ENCODE measurements around the gene BRF1.

The BRF1 gene

DNA sequence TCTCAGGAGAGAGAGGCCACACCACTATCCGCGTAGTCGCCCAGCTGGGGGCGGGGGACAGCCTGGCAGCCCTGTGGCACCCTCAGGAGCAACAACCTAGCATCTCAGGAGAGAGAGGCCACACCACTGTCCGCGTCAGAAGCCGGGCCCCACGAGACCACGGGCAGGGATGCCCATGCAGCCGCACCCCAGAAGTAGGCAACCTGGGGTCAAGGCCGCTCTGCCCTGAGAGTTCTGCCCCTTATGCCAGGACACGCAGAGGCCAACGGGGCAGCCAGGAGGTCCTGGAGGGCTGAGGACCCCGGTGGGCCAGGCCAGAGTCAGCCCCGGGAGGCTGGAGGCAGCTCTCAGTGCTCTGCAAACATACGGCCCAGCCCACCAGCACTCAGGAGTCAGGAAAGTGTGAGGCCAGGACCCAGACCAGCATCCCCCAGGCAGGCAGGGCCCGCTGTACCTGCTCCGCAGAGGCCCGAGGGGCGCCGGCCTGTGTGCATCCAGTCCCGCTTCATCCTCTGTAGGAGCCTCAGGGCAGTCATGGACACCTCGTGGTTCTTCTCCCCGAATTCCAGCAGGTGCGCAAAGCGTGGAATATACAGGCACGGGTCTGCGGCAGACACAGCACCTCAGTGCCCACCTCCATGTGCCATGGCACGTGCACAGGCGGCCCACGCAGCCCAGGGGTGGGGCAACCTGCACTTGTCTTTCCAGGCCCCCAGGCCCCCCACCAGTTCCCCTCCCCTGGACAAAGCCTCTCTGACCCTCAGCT, 59.8 kb downstream of the BRF1 start:
- no peak for DNase-seq (ENCODE audit: extremely low read depth in 1 of 2, low read depth in 1 of 2)

DNA sequence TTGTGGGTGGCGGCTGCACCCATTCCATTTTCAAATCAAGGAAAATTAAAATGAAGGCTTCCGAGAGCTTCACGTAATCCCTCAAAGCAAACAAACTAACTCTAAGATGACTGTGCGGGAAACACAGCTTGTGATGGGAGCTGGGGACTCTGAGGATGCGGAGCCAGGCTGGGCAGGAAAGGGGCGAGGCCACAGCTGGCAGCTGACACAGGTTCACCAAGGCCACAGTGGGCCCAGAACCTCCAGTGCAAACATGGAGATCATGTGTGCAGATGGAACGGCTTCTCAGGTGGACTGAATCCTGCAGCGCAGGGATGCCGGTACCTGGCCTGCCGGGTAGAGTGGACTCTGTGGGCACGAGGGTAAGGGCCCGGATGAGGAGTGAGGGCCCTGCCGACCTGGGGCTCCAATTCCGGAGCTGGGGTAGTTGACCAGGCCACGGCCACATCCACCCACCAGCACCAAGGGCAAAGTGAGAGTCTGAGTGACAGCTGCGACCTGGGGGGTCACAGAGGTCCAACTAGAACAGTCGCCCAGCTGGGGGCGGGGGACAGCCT, 71.6 kb downstream of the BRF1 start:
- no peak for DNase-seq (ENCODE audit: extremely low read depth in 1 of 2, low read depth in 1 of 2)

DNA sequence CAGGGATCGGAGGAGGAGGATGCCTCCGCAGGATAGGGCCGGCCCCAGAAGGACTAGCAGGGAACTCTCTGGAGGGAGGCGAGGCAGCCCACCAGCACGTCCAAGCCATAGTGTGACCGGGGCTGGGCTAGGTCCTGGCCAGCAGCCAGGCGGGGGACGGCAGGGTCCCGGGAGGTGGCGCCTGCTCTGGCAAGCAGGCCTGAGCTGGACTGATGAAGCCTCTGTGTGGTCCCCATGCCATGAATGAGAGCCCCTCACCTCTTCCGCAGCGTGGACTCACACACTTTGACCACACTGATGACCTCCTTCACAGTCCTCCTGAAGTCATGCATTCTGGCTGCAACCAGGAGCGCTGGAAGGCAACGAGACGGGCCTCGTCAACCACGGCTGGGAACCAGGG, 72.2 kb downstream of the BRF1 start:
- no peak for DNase-seq (ENCODE audit: extremely low read depth in 1 of 2, low read depth in 1 of 2)

DNA sequence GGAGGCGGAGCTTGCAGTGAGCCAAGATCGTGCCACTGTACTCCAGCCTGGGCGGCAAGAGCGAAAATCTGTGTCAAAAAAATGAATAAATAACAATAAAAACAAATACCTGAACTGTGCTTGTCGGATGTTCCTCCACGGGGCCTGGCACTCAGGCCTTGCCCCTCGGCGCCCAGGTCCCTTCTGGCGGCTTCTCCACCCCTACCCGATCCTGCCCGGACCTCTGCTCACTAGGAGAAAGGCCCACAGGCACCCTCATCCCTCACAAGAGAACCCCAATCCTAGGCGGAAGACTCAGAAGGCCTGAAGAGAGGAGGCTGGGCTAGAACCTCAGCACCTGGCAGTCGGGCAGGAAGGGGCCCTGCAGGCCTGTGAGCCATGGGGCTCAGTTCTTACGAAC, 73.5 kb downstream of the BRF1 start:
- no peak for DNase-seq (ENCODE audit: extremely low read depth in 1 of 2, low read depth in 1 of 2)

DNA sequence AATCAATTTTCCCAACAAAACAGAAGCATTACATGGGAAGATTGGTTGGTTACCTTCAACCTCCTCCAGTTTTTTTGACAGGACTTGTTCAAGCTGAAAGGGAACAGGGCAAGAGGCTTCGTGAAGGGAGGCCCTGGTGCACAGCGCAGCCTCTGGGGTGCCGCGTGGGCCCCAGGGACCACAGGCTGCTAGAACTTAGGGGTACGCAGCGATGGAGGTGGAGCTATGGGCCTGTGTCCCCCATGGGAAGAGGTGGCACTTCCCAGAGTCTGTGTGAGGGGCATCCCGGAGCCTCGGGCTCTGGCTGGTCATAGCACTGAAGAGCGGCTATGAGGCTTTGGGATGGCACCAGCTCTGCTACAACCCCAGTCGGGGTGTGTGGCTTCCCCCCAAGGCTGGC, 74.6 kb downstream of the BRF1 start:
- no peak for DNase-seq (ENCODE audit: extremely low read depth in 1 of 2, low read depth in 1 of 2)

DNA sequence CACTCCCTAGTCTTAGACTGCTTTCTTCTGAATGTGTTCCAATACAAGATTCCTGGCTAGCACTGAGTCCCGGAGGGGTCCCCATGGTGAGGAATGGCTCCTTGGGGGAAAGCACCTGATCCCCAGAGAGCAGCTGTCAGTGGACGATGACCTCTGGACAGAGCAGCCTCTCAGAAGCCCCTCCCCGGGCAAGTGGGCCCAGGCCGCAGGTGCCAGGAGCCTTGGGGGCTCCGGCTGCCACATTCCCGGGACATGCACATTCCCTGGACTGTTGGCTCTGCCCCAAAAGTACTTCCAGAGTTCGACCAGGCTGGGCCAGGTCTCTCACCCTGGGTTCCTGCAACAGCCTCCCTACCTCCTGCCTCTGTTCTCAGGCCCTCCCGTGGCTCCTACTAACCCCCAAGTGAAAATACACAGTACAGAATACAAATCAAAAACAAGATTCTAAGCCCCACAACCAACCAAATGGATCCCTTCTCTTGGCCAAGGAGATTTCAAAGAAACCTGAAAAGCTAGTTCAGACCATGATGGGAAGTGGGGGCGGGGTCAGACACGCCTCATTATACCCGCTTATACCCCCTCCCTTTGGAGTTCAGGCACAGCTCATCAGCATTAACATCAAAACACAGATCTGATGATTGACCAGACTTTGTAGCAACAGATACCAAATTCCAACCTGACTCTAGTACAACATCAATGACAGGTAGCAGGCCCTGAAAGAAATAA, 75.8 kb downstream of the BRF1 start:
- no peak for DNase-seq (ENCODE audit: extremely low read depth in 1 of 2, low read depth in 1 of 2)

DNA sequence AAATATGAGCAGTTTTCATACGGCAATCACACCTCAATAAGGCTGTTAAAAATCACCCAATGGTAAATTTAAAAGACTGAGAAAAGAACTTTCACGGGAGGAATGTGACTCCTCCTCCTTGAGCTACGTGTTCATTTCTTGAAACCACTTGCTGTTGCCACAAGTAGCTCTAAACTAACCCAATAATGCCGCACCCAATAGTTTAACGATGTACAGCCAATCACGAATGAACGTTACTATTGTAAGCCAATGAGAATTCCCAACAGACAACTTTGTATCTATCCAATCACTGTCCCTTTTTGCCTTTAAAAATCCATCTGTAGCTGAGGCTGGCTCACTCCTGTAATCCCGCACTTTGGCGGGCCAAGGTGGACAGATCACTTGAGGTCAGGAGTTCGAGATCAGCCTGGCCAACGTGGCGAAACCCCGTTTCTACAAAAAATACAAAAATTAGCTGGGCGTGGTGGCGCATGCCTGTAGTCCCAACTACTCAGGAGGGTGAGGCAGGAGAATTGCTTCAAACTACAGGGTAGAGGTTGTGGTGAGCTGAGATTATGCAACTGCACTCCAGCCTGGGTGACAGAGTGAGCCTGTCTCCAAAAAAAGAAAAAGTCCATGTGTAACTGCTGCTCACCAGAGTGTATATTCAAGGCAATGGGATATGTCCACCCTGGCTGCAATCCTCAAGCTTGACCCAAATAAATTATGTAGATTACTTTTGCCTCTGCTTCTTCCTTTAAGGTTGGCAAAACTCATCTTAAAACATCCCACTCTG, 76.8 kb downstream of the BRF1 start:
- DNase-seq (ENCODE audit: extremely low read depth in 1 of 2, low read depth in 1 of 2): no peak

DNA sequence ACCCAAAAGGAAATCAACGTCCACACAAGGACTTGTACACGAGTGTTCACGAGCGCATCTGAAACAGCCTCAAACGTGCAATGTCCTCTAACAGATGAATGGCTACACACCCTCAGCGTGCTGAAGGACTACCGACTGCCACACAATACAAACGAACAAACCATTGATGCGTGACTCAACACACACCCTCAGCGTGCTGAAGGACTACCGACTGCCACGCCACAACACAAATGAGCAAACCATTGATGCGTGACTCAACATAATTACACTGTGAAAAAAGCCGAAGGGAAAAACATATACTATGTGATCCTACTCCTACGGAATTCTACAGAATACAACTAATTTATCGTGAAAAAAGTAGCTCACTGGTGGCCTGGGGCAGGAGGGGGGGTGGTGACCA, 77.5 kb downstream of the BRF1 start:
- DNase-seq (ENCODE audit: extremely low read depth in 1 of 2, low read depth in 1 of 2): no peak

DNA sequence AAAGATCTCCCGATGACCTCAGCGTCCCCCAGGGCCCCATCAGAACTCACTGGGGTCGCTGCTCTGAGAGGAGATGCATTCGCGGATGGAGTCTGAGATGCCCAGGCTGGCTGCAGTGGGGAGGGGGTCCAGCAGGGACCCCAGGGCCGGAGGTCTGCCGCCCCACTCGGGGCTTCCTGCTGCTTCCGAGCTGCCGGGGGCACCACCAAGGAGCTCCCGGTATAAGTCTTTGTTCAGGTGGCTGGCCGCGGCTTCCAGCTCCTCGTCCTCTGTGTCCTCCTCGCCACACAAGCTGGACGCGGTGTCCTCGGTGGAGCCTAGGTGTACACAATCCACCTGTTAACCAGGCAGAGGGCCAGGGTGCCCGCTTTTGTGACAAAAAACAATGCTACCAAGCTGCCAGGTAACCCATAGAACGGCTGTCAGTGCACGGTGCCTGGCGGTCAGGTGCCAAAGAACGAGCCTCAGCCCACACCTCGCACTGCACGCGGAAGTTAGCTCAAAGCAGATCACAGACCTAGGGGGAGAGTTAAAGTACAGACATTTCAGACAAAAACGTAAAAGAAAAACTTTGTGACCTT, 79.1 kb downstream of the BRF1 start:
- DNase-seq (ENCODE audit: extremely low read depth in 1 of 2, low read depth in 1 of 2): no peak

DNA sequence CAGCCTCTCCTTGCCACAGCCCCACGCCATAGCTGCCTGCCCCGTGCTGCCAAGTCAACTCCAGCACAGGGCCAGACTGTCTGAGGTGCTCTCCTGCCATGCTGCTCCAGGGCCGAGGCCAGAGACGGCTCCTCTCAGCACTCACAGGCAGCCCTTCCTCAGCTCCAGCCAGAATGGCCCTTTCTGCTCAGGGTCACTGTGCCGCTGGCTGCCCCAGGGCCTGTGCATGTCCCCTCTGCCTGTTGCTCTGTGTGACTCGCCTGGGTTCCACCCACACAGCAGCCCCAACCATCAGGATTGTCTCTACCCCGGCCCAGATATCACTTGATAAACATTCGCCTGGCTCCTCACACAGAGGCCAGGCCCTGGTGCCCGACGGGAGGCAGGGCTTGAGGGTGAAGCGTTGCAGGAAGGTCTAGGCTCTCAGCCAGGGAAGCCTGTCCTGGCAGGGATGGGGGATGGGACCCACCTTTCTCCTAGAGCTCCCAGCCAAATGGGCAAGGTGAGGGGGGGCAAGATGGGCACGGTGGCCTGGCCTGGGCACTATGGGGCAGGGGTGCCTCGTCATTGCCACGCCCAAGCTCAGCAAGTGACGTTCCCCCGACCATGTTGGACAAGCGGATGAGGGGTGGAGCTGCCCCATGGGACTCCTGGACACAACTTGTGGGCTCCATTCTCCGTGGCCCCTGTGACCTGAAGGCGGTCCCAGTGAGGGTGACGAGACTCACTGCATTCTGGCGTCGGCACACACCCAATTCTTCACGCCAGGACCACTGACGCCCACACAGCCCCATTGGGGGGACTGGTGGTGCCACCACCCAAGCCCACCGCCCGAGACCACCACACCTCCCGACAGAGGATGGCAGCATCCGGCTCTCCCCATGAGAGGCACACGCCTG, 79.9 kb downstream of the BRF1 start:
- DNase-seq (ENCODE audit: extremely low read depth in 1 of 2, low read depth in 1 of 2): no peak

DNA sequence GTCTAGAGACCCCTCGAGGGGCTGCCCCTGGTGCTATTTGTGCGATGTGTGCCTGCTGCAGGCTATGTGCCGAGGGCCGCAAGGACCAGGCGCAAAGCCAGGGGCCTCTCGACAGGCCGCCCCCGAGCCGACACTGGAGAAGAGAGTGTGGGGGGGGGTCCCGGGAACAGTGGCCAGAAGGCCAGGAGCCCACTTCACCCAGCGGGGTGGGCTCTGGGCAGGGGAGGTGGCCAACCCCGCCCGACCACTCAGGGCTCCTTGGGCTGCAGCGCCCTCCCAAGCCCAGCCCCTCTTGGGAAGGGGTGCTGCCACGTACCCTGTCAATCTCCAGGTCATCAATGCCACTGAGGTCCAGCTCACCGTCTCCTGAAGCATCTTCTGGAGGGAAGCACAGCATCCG, 81.0 kb downstream of the BRF1 start:
- DNase-seq (ENCODE audit: extremely low read depth in 1 of 2, low read depth in 1 of 2): no peak

DNA sequence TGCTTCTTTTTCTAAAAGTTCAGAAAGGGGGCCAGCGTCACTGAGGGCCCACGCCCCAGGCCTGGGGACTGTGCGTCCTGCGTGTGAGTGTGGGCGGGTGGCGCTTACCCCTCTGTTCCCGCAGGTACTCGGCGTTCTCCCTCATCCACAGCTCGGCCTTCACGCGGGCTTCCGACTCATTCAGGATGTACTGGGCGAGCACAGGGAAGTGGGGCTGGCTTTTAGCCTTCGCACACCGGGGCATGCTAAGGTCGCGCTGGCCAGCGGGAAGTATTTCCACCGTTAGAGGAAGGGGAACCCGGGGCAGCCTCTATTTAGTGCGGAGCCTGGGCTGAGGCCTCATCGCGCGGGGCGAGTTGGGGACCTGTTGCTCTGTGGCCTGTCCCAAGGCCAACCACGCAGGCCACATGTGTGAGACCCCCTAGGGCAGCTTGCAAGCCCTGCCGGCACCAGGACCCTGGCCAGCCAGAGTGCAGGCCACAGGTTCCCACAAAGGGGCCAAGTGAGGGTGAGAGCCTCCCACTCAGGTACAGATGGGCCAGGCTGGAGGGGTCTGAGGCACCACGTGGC, 81.7 kb downstream of the BRF1 start:
- DNase-seq (ENCODE audit: extremely low read depth in 1 of 2, low read depth in 1 of 2): no peak

DNA sequence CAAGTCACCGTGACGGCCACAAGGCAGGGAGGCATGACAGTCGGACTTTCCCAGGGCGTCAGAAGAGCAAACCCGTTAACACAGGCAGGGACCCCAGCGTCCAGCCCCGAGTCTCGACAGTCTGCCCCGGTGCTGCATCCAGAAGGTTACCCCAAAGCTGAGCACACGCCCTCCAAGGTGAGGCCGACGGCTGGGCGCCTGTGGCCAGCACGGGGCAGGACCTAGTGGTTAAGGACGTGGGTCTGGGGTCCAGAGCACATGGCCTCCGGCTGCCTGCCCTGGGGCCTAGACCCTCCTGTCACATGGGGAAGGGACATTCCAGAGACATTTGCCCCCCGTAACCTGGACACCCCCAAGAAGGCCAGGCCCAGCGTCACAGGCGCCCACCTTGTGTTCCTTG, 82.2 kb downstream of the BRF1 start:
- no peak for DNase-seq (ENCODE audit: extremely low read depth in 1 of 2, low read depth in 1 of 2)

DNA sequence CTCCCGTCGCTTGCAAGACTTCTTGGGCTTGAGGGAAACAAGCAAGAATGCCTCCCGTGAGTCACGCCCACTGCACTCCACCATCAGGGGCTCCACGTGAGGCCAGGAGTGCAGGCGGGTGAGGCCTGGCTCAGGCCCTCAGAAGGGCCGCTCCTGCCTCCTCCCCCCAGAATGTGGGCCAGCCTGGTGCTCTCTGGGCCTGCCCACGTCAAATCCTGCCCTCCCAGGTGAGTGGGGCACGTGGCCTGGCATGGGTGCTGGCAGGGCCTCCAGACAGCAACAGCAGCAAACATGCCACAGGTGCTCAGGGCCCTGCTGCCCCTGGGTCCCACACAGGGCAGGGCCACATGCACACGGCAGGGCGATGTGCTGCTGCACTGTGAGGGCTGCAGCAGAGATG, 83.0 kb downstream of the BRF1 start:
- no peak for DNase-seq (ENCODE audit: extremely low read depth in 1 of 2, low read depth in 1 of 2)

DNA sequence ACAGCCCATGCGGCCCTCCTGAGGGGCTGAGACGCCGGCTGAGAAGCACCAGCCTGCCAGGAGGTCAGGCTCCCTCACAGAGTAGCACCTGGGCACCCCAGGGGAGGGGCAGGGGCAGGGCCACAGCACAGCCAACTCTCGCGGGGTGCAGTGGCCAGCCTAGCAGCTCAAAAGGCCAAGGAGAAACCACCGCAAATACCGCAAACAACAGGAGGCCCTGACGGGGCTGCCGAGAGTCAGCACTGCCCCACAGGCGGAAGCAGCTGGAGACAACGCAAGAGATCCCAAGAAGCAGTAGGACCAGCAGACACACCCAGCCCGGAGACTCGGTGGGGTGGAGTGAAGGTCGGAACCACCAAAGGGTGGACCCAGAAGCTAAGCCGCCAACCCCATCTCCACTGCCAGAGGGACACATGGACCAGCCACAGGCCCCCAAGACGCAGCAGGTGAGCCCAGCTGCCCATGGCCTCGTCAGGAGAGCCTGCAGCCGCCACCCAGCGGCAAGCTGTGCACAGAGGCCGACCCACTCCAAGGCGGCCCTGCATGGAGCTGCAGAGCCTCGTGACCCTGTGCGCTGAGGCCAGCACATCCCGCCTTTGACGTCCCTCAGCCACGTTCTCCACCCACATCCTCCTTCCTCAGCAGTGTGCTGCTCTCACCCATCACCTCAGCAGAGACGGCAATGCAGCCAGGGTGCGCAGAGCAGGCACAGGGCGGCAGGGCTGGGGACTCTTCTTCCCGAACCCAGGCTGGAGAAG, 84.1 kb downstream of the BRF1 start:
- DNase-seq (ENCODE audit: extremely low read depth in 1 of 2, low read depth in 1 of 2): no peak

DNA sequence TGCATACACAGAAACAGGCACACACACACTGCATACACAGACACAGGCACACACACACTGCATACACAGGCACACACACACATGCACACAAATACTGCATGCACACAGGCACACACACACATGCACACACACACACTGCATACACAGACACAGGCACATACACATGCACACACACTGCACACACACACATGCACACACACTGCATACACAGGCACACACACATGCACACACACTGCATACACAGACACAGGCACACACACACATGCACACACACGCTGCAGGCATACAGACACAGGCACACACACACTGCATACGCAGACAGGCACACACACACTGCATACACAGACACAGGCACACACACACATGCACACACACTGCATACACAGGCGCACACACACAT, 85.2 kb downstream of the BRF1 start:
- no peak for DNase-seq (ENCODE audit: extremely low read depth in 1 of 2, low read depth in 1 of 2)

DNA sequence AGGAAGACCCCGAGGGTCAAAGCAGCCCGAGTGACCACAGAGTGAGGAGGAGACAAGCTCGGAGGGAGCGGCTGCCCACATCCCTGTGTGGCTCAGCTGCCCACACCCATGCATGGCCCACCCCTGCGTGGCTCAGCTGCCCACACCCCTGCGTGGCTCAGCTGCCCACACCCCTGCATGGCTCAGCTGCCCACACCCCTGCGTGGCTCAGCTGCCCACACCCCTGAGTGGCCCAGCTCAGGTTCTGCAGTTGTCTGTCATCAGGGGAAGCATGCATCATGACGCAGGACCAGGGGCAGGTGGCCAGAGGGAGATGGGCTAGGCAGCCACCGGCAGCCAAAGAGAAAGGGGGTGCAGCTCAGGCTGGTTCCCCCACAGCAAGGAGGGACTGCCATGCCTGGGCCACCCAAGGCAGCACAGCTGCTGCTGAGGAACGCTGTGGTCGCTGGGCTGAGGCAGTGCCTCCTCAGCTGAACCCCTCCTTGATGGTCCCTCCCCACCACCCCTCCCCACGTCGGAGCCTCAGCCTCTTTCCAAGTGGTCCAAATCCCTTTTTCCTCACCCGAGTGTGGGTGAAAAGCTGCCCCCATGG, 86.4 kb downstream of the BRF1 start:
- DNase-seq (ENCODE audit: extremely low read depth in 1 of 2, low read depth in 1 of 2): no peak

DNA sequence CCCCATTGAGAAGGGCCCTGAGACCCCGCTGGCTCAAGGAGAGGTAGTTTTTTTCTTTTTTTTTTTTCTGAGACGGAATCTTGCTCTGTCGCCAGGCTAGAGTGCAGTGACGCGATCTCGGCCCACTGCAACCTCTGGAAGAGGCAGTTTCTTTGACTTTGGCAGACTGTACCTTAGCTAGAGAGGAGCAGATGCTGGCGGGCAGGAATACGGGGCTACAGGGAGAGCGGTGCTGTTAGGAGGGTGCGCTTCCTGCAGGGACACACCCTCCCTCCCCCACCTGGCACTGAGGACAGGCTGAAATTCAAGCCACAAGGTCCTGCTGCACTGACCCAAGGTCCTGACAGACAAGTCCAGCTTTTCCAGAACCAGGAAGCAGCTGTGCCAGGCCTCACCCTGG, 87.4 kb downstream of the BRF1 start:
- DNase-seq (ENCODE audit: extremely low read depth in 1 of 2, low read depth in 1 of 2): no peak

Data from stimulated activated CD8-positive, alpha-beta memory T cell treated with anti-CD3 and anti-CD28 coated beads, Interleukin-7, amount 100 ng/mL, for 48 hours (primary cell).